Activated naive CD4-positive, alpha-beta T cell treated with Interleukin-2 at 50 U/mL for 16 hours (primary cell): Measurements from ENCODE around the gene OR2T5.
"Not testable (repeated sequence)": the region's sequence is repeated elsewhere in the genome, so short reads cannot be mapped to it uniquely, and the experiment has no call there.

Experiments used
- DNase-seq: peaks from one replicate; pipeline ENCODE4 v3.0.0-alpha.2; 2020

OR2T5 gene

GRCh38 chr1:248488289-248488688 is at the start of gene OR2T5:
Gene OR2T5 (plus strand): TSS chr1:248488589. CDS start chr1:248488589, 0 bp downstream.
- DNase-seq: not testable (repeated sequence)

- not testable (repeated sequence) for DNase-seq
These were observed 49.7 kb upstream of the OR2T5 start for GRCh38 chr1:248438668-248439067.

- not testable (repeated sequence) for DNase-seq
These were observed 49.1 kb upstream of the OR2T5 start for GRCh38 chr1:248439283-248439682.

GRCh38 chr1:248442500-248443277 is 45.7 kb upstream of the OR2T5 start:
- not testable (repeated sequence) for DNase-seq

- DNase-seq: not testable (repeated sequence)
These were observed 43.8 kb upstream of the OR2T5 start for GRCh38 chr1:248444603-248445002.

- not testable (repeated sequence) for DNase-seq
These were observed 43.0 kb upstream of the OR2T5 start, which contains the start of gene OR2T2 for GRCh38 chr1:248445399-248445798. Gene OR2T2 (plus strand): TSS chr1:248445637. CDS start chr1:248452798, 7,161 bp downstream.

GRCh38 chr1:248448409-248449074 is 39.8 kb upstream of the OR2T5 start:
- DNase-seq: not testable (repeated sequence)

GRCh38 chr1:248449821-248450465 is 38.4 kb upstream of the OR2T5 start:
- DNase-seq: not testable (repeated sequence)

- DNase-seq: not testable (repeated sequence)
These were observed 37.8 kb upstream of the OR2T5 start for GRCh38 chr1:248450466-248451145.

GRCh38 chr1:248453619-248454018 is 34.8 kb upstream of the OR2T5 start:
- DNase-seq: not testable (repeated sequence)

GRCh38 chr1:248455045-248455444 is 33.3 kb upstream of the OR2T5 start:
- not testable (repeated sequence) for DNase-seq

GRCh38 chr1:248456635-248457034 is 31.8 kb upstream of the OR2T5 start:
- DNase-seq: not testable (repeated sequence)

- DNase-seq: not testable (repeated sequence)
These were observed 29.3 kb upstream of the OR2T5 start for GRCh38 chr1:248459117-248459516.

- no peak for DNase-seq
These were observed 17.2 kb upstream of the OR2T5 start for GRCh38 chr1:248471154-248471553.

GRCh38 chr1:248472111-248472510 is 16.3 kb upstream of the OR2T5 start:
- DNase-seq: not testable (repeated sequence)

- DNase-seq: not testable (repeated sequence)
These were observed 15.3 kb upstream of the OR2T5 start, which contains the start of gene OR2T3 for GRCh38 chr1:248473051-248473450. Gene OR2T3 (plus strand): TSS chr1:248473351. CDS start chr1:248473351, 0 bp downstream.

GRCh38 chr1:248475660-248476059 is 12.7 kb upstream of the OR2T5 start:
- not testable (repeated sequence) for DNase-seq

- not testable (repeated sequence) for DNase-seq
These were observed 6.5 kb upstream of the OR2T5 start for GRCh38 chr1:248481686-248482579.

GRCh38 chr1:248496661-248497060 is 8.3 kb downstream of the OR2T5 start:
- DNase-seq: not testable (repeated sequence)

- DNase-seq: not testable (repeated sequence)
These were observed 12.1 kb downstream of the OR2T5 start for GRCh38 chr1:248500305-248501035.

GRCh38 chr1:248507773-248508172 is 19.4 kb downstream of the OR2T5 start, which contains the start of gene OR2G6:
Gene OR2G6 (plus strand): TSS chr1:248508073. CDS start chr1:248521647, 13,574 bp downstream.
- DNase-seq: not testable (repeated sequence)
